PC-9 (cell line): ENCODE data around the gene ZRSR2. TPM values are rescaled to one million over a fixed set of nuclear protein-coding genes. Genes with fewer than 3 reads are reported as not detected.

ENCODE experiments used
- BruUV-seq: library from RNA; stranded (reverse); fragments of 400-500 nt; replicated peaks from 2 replicates; lab custom pipeline; 2021; lab: Mats Ljungman, UMichigan
- CTCF ChIA-PET: fragments of 300-600 bp; sonication (Branson Sonifier 250); formaldehyde crosslinking; loops from one replicate; lab custom pipeline; 2022; ENCODE audit warnings: antibody characterized with exemption; lab: Charles Lee
- POLR2A ChIA-PET: fragments of 300-600 bp; sonication (Branson Sonifier 250); formaldehyde crosslinking; loops from one replicate; lab custom pipeline; 2022; ENCODE audit warnings: antibody characterized with exemption; ENCODE audit not compliant: unreplicated experiment; lab: Charles Lee
- DNase-seq, 2 experiments: peaks; one replicate each; pipeline versions ENCODE4 v3.0.0 to v3.0.0-alpha.2; 2015 to 2022; ENCODE audit warnings: mixed read lengths in 1 of 2
- H2AFZ ChIP-seq: fragments of 200-600 bp; sonication (generic); 2 replicates; pipeline ENCODE4 v1.8.1; 2017; ENCODE audit warnings: antibody characterized with exemption
- H3F3A ChIP-seq: fragments of 200-600 bp; sonication (generic); 2 replicates; pipeline ENCODE4 v1.8.1; 2017; ENCODE audit warnings: antibody characterized with exemption, mild to moderate bottlenecking, low read depth; ENCODE audit not compliant: insufficient read depth
- H3K27ac ChIP-seq: fragments of 200-600 bp; sonication (generic); 2 replicates; pipeline ENCODE4 v1.6.1; 2016; ENCODE audit warnings: mixed run types
- H3K27me3 ChIP-seq: fragments of 200-600 bp; sonication (generic); 2 replicates; pipeline ENCODE4 v1.6.1; 2016; ENCODE audit warnings: low read depth, mixed run types; ENCODE audit not compliant: insufficient read depth
- H3K36me3 ChIP-seq: fragments of 200-600 bp; sonication (generic); 2 replicates; pipeline ENCODE4 v1.6.1; 2016; ENCODE audit warnings: low read depth, mixed run types
- H3K4me1 ChIP-seq: fragments of 200-600 bp; sonication (generic); replicated peaks from 2 replicates; pipeline ENCODE4 v1.6.1; 2016; ENCODE audit warnings: mixed run types; ENCODE audit not compliant: insufficient read depth
- H3K4me2 ChIP-seq: fragments of 200-600 bp; sonication (generic); 2 replicates; pipeline ENCODE4 v1.6.1; 2017; ENCODE audit warnings: mixed run types
- H3K4me3 ChIP-seq: fragments of 200-600 bp; sonication (generic); 2 replicates; pipeline ENCODE4 v1.6.1; 2016; ENCODE audit warnings: mixed run types
- H3K79me2 ChIP-seq: fragments of 200-600 bp; sonication (generic); 2 replicates; pipeline ENCODE4 v1.6.1; 2017; ENCODE audit warnings: low read depth, mixed run types
- H3K9me2 ChIP-seq: fragments of 200-600 bp; sonication (generic); 2 replicates; pipeline ENCODE4 v1.8.1; 2017; ENCODE audit warnings: mild to moderate bottlenecking; ENCODE audit not compliant: insufficient read depth
- H3K9me3 ChIP-seq: fragments of 200-600 bp; sonication (generic); 2 replicates; pipeline ENCODE4 v1.8.1; 2016; ENCODE audit warnings: low read depth; ENCODE audit not compliant: insufficient read depth
- H4K20me1 ChIP-seq: fragments of 200-600 bp; sonication (generic); 2 replicates; pipeline ENCODE4 v1.8.1; 2017; ENCODE audit not compliant: insufficient read depth
- EZH2 ChIP-seq: fragments of 200-600 bp; sonication (generic); IDR thresholded peaks from 2 replicates; pipeline ENCODE4 v1.8.0; 2017; ENCODE audit warnings: antibody characterized with exemption, low read depth
- intact Hi-C: fragments of 100-400 bp; cut with micrococcal nuclease; formaldehyde crosslinking; loops from one replicate; pipeline ENCODE4 v1.10.0; 2022; ENCODE audit not compliant: unreplicated experiment
- total RNA-seq: library from RNA; stranded (reverse); gene quantifications from 2 replicates; pipeline ENCODE4 v1.2.3, GENCODE V29; 2021
- TF ChIP-seq, protein P1 (sequence below): fragments of 200-600 bp; sonication (generic); conservative IDR thresholded peaks from 2 replicates; pipeline ENCODE4 v1.6.1; 2017; ENCODE audit warnings: mixed run types, antibody characterized with exemption, mild to moderate bottlenecking, moderate library complexity

The ZRSR2 gene
- total RNA-seq, 1 experiment from 2014 or later: 7.6 TPM

DNA sequence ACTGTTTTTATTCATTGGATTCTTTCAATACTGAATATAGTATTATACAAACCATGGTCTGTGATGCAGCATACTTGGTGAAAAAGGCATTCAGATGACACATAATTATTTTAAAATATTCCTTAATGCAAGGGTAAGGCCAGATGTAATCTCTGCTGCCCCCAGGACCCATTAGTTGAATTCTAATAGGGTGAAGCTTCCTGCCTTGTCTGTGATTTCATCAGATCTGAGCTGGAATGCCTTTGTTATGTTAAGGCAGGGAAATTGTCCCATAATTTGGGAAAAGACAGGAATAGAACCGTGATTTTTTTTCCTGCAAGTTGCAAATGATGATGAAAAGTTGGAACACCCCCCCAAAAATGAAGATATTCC lies 26.1 kb downstream of the ZRSR2 start:
- Histone ChIP-seq H2AFZ (no peak overlapping the region), H3K9me3 (no peaks in the 10 kb centered on the region), H3K4me2 (no peak overlapping the region), H3K4me3 (no peak overlapping the region), H3K4me1 (no peaks in the 10 kb centered on the region), H3F3A (no peaks in the 10 kb centered on the region), H3K27me3 (no peaks in the 10 kb centered on the region), H3K27ac (no peak overlapping the region), H3K9me2 (no peaks in the 10 kb centered on the region), H3K79me2 (no peaks in the 10 kb centered on the region), H4K20me1 (no peaks in the 10 kb centered on the region), H3K36me3 (no peaks in the 10 kb centered on the region)
- POLR2A ChIA-PET: no interaction called here
- CTCF ChIA-PET: no interaction called here
- intact Hi-C loops: no loop called here
- no TSS peak for BruUV-seq
- TF ChIP-seq EZH2: no peak
- TF ChIP-seq, protein P1, sequence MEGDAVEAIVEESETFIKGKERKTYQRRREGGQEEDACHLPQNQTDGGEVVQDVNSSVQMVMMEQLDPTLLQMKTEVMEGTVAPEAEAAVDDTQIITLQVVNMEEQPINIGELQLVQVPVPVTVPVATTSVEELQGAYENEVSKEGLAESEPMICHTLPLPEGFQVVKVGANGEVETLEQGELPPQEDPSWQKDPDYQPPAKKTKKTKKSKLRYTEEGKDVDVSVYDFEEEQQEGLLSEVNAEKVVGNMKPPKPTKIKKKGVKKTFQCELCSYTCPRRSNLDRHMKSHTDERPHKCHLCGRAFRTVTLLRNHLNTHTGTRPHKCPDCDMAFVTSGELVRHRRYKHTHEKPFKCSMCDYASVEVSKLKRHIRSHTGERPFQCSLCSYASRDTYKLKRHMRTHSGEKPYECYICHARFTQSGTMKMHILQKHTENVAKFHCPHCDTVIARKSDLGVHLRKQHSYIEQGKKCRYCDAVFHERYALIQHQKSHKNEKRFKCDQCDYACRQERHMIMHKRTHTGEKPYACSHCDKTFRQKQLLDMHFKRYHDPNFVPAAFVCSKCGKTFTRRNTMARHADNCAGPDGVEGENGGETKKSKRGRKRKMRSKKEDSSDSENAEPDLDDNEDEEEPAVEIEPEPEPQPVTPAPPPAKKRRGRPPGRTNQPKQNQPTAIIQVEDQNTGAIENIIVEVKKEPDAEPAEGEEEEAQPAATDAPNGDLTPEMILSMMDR: no peak; the same call in 1 of the 2 replicates
- DNase-seq: no peak

DNA sequence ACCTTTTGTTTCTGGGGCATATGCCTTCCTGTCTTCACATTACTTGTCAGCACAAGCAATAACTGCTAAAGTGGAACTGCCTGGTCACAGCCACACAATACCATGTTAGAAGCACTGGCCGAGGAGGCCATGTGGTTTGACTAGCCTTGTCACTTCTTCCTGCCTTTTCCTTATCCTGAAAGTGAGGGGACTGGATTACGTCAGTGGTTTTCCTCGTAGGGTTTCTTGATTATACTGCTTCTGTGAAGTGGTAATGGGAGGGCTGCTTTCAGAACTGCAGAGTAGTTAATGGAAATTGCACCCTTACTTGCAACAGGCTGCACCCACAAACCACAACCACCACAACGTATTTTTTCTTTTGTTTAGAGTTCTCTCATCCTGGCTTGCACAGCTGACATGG lies 26.6 kb downstream of the ZRSR2 start:
- TF ChIP-seq, protein P1: no peak
- no peak for TF ChIP-seq EZH2

DNA sequence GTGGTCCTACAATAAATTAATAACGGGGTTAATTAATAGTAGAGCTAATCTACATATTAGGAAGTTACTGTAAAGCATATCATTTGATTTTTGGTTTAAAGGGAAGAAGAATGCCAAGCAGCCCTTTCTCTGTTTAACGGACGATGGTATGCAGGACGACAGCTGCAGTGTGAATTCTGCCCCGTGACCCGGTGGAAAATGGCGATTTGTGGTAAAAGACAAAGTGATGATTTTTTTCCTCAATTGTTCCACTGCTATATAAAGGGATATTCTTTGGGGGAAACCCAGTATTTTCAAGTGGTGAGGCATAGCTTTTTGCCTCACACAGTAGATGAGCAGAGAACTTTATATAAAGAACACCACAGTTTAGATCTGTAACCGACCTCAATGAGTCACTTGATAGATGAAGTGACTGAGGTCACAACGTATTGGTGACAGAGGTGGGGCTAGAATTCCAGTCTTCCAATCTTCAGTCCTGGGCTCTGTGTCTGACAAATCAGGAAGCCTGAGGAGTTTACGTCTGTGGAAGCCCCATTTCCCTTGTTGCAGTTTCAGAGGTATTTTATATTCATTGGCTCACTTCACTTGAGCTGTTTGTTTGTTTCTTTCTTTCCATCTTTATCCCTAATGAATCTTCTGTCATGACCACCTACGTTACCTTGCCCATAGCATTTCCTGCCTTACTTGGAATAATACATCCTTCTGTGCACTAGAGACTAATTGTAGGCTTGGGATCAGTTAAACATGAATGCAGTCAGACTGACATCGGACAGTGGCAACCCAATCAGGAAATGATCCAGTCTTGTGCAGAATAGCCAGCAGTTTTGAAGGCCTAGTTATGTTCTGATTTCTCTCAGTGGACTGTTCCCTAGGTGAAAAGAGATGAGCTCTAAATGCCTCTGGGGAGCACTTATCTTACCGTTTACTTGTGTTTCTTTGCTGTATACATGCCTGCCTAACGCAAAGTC lies 30.1 kb downstream of the ZRSR2 start:
- Histone ChIP-seq H3K79me2 (no peaks in the 10 kb centered on the region), H3K9me2 (no peaks in the 10 kb centered on the region), H3K36me3 (no peaks in the 10 kb centered on the region), H3K4me1 (no peaks in the 10 kb centered on the region), H2AFZ (no peak overlapping the region), H3K9me3 (no peaks in the 10 kb centered on the region), H3K27me3 (no peaks in the 10 kb centered on the region), H3K4me2 (no peak overlapping the region), H3K27ac (no peak overlapping the region), H3K4me3 (no peak overlapping the region), H3F3A (no peaks in the 10 kb centered on the region), H4K20me1 (no peaks in the 10 kb centered on the region)
- CTCF ChIA-PET: interaction anchor here (0.5 kb wide), 1 partner anchor 1117 kb away, joined by 4 read pairs; no protein-coding TSS in a partner anchor
- POLR2A ChIA-PET: no interaction called here
- no TSS peak for BruUV-seq
- intact Hi-C loops: no loop called here
- no peak for DNase-seq
- no peak for TF ChIP-seq EZH2
- TF ChIP-seq, protein P1: no peak

More for the DNA sequence above, 26.6 kb downstream of the ZRSR2 start:
- no peak overlapping the region for H3K27ac ChIP-seq
- no peaks in the 10 kb centered on the region for H3K79me2 ChIP-seq
- no peaks in the 10 kb centered on the region for H3F3A ChIP-seq
- H3K4me2 ChIP-seq: no peak overlapping the region
- no peaks in the 10 kb centered on the region for H3K4me1 ChIP-seq
- no peaks in the 10 kb centered on the region for H3K27me3 ChIP-seq
- DNase-seq: no peak
- H4K20me1 ChIP-seq: no peaks in the 10 kb centered on the region
- H3K9me2 ChIP-seq: no peaks in the 10 kb centered on the region
- H3K9me3 ChIP-seq: no peaks in the 10 kb centered on the region
- H2AFZ ChIP-seq: no peak overlapping the region
- CTCF ChIA-PET: no interaction called here
- BruUV-seq: no TSS peak
- intact Hi-C loops: no loop called here
- H3K36me3 ChIP-seq: no peaks in the 10 kb centered on the region
- POLR2A ChIA-PET: no interaction called here
- H3K4me3 ChIP-seq: no peak overlapping the region
